OCI-LY3 (cell line): ENCODE measurements around the gene CAST.
A peak's percentile ranks its signal among the peaks of the same experiment; 100 is the strongest.

Experiments used
- H2AFZ ChIP-seq: fragments of 200-600, 300-600 bp; shearing (Covaris generic); 2 replicates; pipeline ENCODE4 v1.6.0; 2014; ENCODE audit warnings: antibody characterized with exemption, low read depth, low read length
- H3K27ac ChIP-seq: fragments of 200-600, 300-600 bp; sonication (generic); 2 replicates; pipeline ENCODE4 v1.5.1; 2014; ENCODE audit warnings: mild to moderate bottlenecking, low read length, moderate library complexity, mixed read lengths
- H3K27me3 ChIP-seq: fragments of 200-600, 300-600 bp; sonication (generic); 2 replicates; pipeline ENCODE4 v1.6.1; 2014; ENCODE audit warnings: low read depth, low read length, mixed read lengths
- H3K36me3 ChIP-seq: fragments of 200-600, 300-600 bp; sonication (generic); replicated peaks from 2 replicates; pipeline ENCODE3; 2014; ENCODE audit warnings: low read depth, low read length, mixed read lengths
- H3K4me1 ChIP-seq: fragments of 300-600, 200-600 bp; sonication (generic); 2 replicates; pipeline ENCODE4 v1.6.1; 2014; ENCODE audit warnings: low read length, mixed read lengths
- H3K4me2 ChIP-seq: fragments of 200-600, 300-600 bp; sonication (generic); 2 replicates; pipeline ENCODE4 v1.6.1; 2014; ENCODE audit warnings: low read length, mixed read lengths
- H3K4me3 ChIP-seq: fragments of 300-600, 200-600 bp; sonication (generic); 2 replicates; pipeline ENCODE4 v1.5.1; 2014; ENCODE audit warnings: antibody characterized with exemption, mild to moderate bottlenecking, low read length, moderate library complexity
- H3K79me2 ChIP-seq: fragments of 300-600, 200-600 bp; shearing (Covaris generic); 2 replicates; pipeline ENCODE4 v1.6.1; 2014; ENCODE audit warnings: mild to moderate bottlenecking, low read length, mixed read lengths
- H3K9ac ChIP-seq: fragments of 300-600, 200-600 bp; shearing (Covaris generic); 2 replicates; pipeline ENCODE4 v1.6.0; 2014; ENCODE audit warnings: mild to moderate bottlenecking, low read length, moderate library complexity
- H3K9me3 ChIP-seq: fragments of 200-600, 300-600 bp; shearing (Covaris generic); 2 replicates; pipeline ENCODE4 v1.6.1; 2014; ENCODE audit warnings: low read length, mixed read lengths; ENCODE audit not compliant: insufficient read depth
- H4K20me1 ChIP-seq: fragments of 200-600, 300-600 bp; sonication (generic); 2 replicates; pipeline ENCODE4 v1.6.1; 2016; ENCODE audit warnings: low read length, mixed read lengths; ENCODE audit not compliant: insufficient read depth
- CTCF ChIP-seq: fragments of 200-600, 300-600 bp; sonication (generic); IDR thresholded peaks from 2 replicates; pipeline ENCODE4 v1.5.1; 2014; ENCODE audit warnings: antibody characterized with exemption, low read length, low read depth
- EZH2phosphoT487 ChIP-seq: fragments of 200-600 bp; shearing (Covaris generic); IDR thresholded peaks from 2 replicates; pipeline ENCODE4 v1.6.1; 2018; ENCODE audit warnings: antibody characterized with exemption, mixed run types, low read depth

The CAST gene

GRCh38 chr5:96641368-96642280, 20.6 kb upstream of the CAST start:
- no peak for TF ChIP-seq EZH2phosphoT487
- no peak for TF ChIP-seq CTCF
- H3K27ac ChIP-seq = no peak overlapping the region
- H3K79me2 ChIP-seq = no peaks in the 10 kb centered on the region
- H3K9ac ChIP-seq = no peak overlapping the region
- H3K4me3 ChIP-seq = no peak overlapping the region
- no peak overlapping the region for H2AFZ ChIP-seq
- H3K4me1 ChIP-seq = no peaks in the 10 kb centered on the region
- H3K9me3 ChIP-seq = no peaks in the 10 kb centered on the region
- no peaks in the 10 kb centered on the region for H4K20me1 ChIP-seq
- no peak overlapping the region for H3K4me2 ChIP-seq
- no peaks in the 10 kb centered on the region for H3K36me3 ChIP-seq
- no peaks in the 10 kb centered on the region for H3K27me3 ChIP-seq

- Histone ChIP-seq H3K4me1 (no peaks in the 10 kb centered on the region), H3K4me3 (no peak overlapping the region), H3K27me3 (no peaks in the 10 kb centered on the region), H3K9me3 (no peaks in the 10 kb centered on the region), H3K36me3 (no peaks in the 10 kb centered on the region), H2AFZ (no peak overlapping the region), H3K27ac (no peak overlapping the region), H4K20me1 (no peaks in the 10 kb centered on the region), H3K79me2 (no peaks in the 10 kb centered on the region), H3K9ac (no peak overlapping the region), H3K4me2 (no peak overlapping the region)
- no peak for TF ChIP-seq CTCF
These were observed 19.9 kb upstream of the CAST start for GRCh38 chr5:96642281-96642640.

- H3K4me2 ChIP-seq = no peak overlapping the region
- no peaks in the 10 kb centered on the region for H3K27me3 ChIP-seq
- H3K27ac ChIP-seq = no peak overlapping the region
- no peak overlapping the region for H3K4me3 ChIP-seq
- no peak overlapping the region for H2AFZ ChIP-seq
- H3K79me2 ChIP-seq = no peaks in the 10 kb centered on the region
- H3K4me1 ChIP-seq = peaks cover 24% of the 10 kb centered on the region
- TF ChIP-seq CTCF (no peak), EZH2phosphoT487 (no peak)
- no peaks in the 10 kb centered on the region for H4K20me1 ChIP-seq
- no peaks in the 10 kb centered on the region for H3K9me3 ChIP-seq
- no peaks in the 10 kb centered on the region for H3K36me3 ChIP-seq
- H3K9ac ChIP-seq = no peak overlapping the region
These were observed 17.1 kb upstream of the CAST start for GRCh38 chr5:96645091-96645490.

- H3K9ac ChIP-seq = 0 out of 2 replicates have a peak overlapping the region, but pooled peaks have one; percentile 20
- peak overlapping the region; percentile 41 for H3K27ac ChIP-seq
- no peak overlapping the region for H2AFZ ChIP-seq
- H3K79me2 ChIP-seq = no peaks in the 10 kb centered on the region
- H3K4me2 ChIP-seq = peak overlapping the region; percentile 73
- no peaks in the 10 kb centered on the region for H3K27me3 ChIP-seq
- no peaks in the 10 kb centered on the region for H3K36me3 ChIP-seq
- H3K9me3 ChIP-seq = no peaks in the 10 kb centered on the region
- H4K20me1 ChIP-seq = no peaks in the 10 kb centered on the region
- H3K4me1 ChIP-seq = peaks cover 40% of the 10 kb centered on the region
- TF ChIP-seq CTCF (no peak), EZH2phosphoT487 (no peak)
- H3K4me3 ChIP-seq = no peak overlapping the region
These were observed 14.2 kb upstream of the CAST start for GRCh38 chr5:96648023-96648422.
